HG02588 (cell line): ENCODE results near the gene SLC34A2.
"Not testable (repeated sequence)": the region's sequence is repeated elsewhere in the genome, so short reads cannot be mapped to it uniquely, and the experiment has no call there.

Experiments used
- ATAC-seq: cut with Tn5 transposase; IDR thresholded peaks from one replicate; pipeline ENCODE4 v1.9.1; 2021; ENCODE audit warnings: mild to moderate bottlenecking, moderate library complexity; ENCODE audit not compliant: unreplicated experiment

The SLC34A2 gene

GRCh38 chr4:25654971-25655963 lies at the start of gene SLC34A2:
Gene SLC34A2 (plus strand): TSS chr4:25655851. CDS start chr4:25662501, 6,650 bp downstream.
- no peak for ATAC-seq

GRCh38 chr4:25608644-25609043 lies 47.0 kb upstream of the SLC34A2 start:
- no peak for ATAC-seq

- ATAC-seq: no peak
Observed at GRCh38 chr4:25609976-25610375, 45.7 kb upstream of the SLC34A2 start.

GRCh38 chr4:25613613-25614012 lies 42.0 kb upstream of the SLC34A2 start:
- not testable (repeated sequence) for ATAC-seq

GRCh38 chr4:25614807-25615206 lies 40.8 kb upstream of the SLC34A2 start:
- no peak for ATAC-seq

GRCh38 chr4:25621027-25621930 lies 34.4 kb upstream of the SLC34A2 start:
- no peak for ATAC-seq

GRCh38 chr4:25624616-25625015 lies 31.0 kb upstream of the SLC34A2 start:
- ATAC-seq: no peak

- ATAC-seq: no peak
Observed at GRCh38 chr4:25628451-25628850, 27.2 kb upstream of the SLC34A2 start.

GRCh38 chr4:25632135-25632534 lies 23.5 kb upstream of the SLC34A2 start:
- ATAC-seq: no peak

GRCh38 chr4:25633541-25633940 lies 22.1 kb upstream of the SLC34A2 start:
- ATAC-seq: no peak

- ATAC-seq: no peak
Observed at GRCh38 chr4:25635501-25635900, 20.1 kb upstream of the SLC34A2 start.

- ATAC-seq: no peak
Observed at GRCh38 chr4:25637581-25638220, 17.9 kb upstream of the SLC34A2 start.

- no peak for ATAC-seq
Observed at GRCh38 chr4:25638221-25638601, 17.4 kb upstream of the SLC34A2 start.

GRCh38 chr4:25638806-25639205 lies 16.8 kb upstream of the SLC34A2 start:
- ATAC-seq: no peak

- no peak for ATAC-seq
Observed at GRCh38 chr4:25650311-25650710, 5.3 kb upstream of the SLC34A2 start.

GRCh38 chr4:25651682-25652081 lies 4.0 kb upstream of the SLC34A2 start:
- no peak for ATAC-seq

- ATAC-seq: no peak
Observed at GRCh38 chr4:25654031-25654970, 1.4 kb upstream of the SLC34A2 start.

GRCh38 chr4:25656031-25656430 lies 380 bp downstream of the SLC34A2 start:
- ATAC-seq: no peak

- ATAC-seq: no peak
Observed at GRCh38 chr4:25658357-25658771, 2.7 kb downstream of the SLC34A2 start.

GRCh38 chr4:25658777-25659176 lies 3.1 kb downstream of the SLC34A2 start:
- no peak for ATAC-seq
